ENCODE results near the gene FBXO9. TPM values are rescaled to one million over a fixed set of nuclear protein-coding genes. Genes with fewer than 3 reads are reported as not detected.

FBXO9 gene
- total RNA-seq, 4 donors from 2014 or later = 65.0 to 95.9 (median 82.3) TPM

- H3K27ac ChIP-seq = peak overlapping the region in 3 of 4 donors; percentile 40 to 45 (median 40)
These were observed 23.8 kb upstream of the FBXO9 start for GRCh38 chr6:53041356-53041755.

GRCh38 chr6:53042112-53042511 is 23.1 kb upstream of the FBXO9 start:
- Histone ChIP-seq H3K4me1 (peaks cover 12 to 49% (median 19%) of the 10 kb centered on the region in 3 donors), H3K27ac (peak overlapping the region in 3 of 4 donors; percentile 38 to 45 (median 40)), H3K4me3 (no peak overlapping the region), H3K36me3 (peaks cover 3 to 35% of the 10 kb centered on the region in 2 donors), H3K9me3 (no peaks in the 10 kb centered on the region), H3K27me3 (no peaks in the 10 kb centered on the region)
- TF ChIP-seq CTCF (IDR thresholded peaks at IDR 0.05) (no peak), POLR2AphosphoS5 (IDR thresholded peaks at IDR 0.05) (no peak), EP300 (IDR thresholded peaks at IDR 0.05) (no peak)
- ATAC-seq = no peak
- 17 to 25% methylated on average over 4 of the region's 4 CpGs for WGBS, 2 donors (ENCODE audit: low coverage in 1 of 2)

More at GRCh38 chr6:53041356-53041755, 23.8 kb upstream of the FBXO9 start:
- Histone ChIP-seq H3K9me3 (no peaks in the 10 kb centered on the region), H3K27me3 (no peaks in the 10 kb centered on the region), H3K36me3 (peaks cover 3 to 41% of the 10 kb centered on the region in 2 donors), H3K4me1 (peaks cover 12 to 46% (median 19%) of the 10 kb centered on the region in 3 donors), H3K4me3 (no peak overlapping the region)
- TF ChIP-seq POLR2A (IDR thresholded peaks at IDR 0.05) (no peak), EP300 (IDR thresholded peaks at IDR 0.05) (no peak), POLR2AphosphoS5 (IDR thresholded peaks at IDR 0.05) (no peak), CTCF (IDR thresholded peaks at IDR 0.05) (no peak)
- 58 to 81% methylated on average over 3 to 4 of the region's 4 CpGs for WGBS, 2 donors (ENCODE audit: low coverage in 1 of 2)
- ATAC-seq = no peak

GRCh38 chr6:53043581-53043980 is 21.6 kb upstream of the FBXO9 start:
- peak overlapping the region; percentile 13 to 40 (median 24) for H3K27ac ChIP-seq
- H3K9me3 ChIP-seq = no peaks in the 10 kb centered on the region
- peaks cover 3 to 27% of the 10 kb centered on the region in 2 donors for H3K36me3 ChIP-seq
- H3K4me1 ChIP-seq = peaks cover 12 to 49% (median 19%) of the 10 kb centered on the region in 3 donors
- ATAC-seq = no peak
- H3K27me3 ChIP-seq = no peaks in the 10 kb centered on the region
- no peak for TF ChIP-seq POLR2AphosphoS5 (IDR thresholded peaks at IDR 0.05)
- TF ChIP-seq POLR2A (IDR thresholded peaks at IDR 0.05) = no peak
- TF ChIP-seq CTCF (IDR thresholded peaks at IDR 0.05) = no peak
- TF ChIP-seq EP300 (IDR thresholded peaks at IDR 0.05) = no peak
- H3K4me3 ChIP-seq = no peak overlapping the region

GRCh38 chr6:53044071-53044470 is 21.1 kb upstream of the FBXO9 start:
- no peak for ATAC-seq
- H3K27ac ChIP-seq = peak overlapping the region in 3 of 4 donors; percentile 13 to 40 (median 15)
- H3K4me3 ChIP-seq = no peak overlapping the region
- peaks cover 12 to 49% (median 19%) of the 10 kb centered on the region in 3 donors for H3K4me1 ChIP-seq
- WGBS, 2 donors (ENCODE audit: low coverage in 1 of 2) = 19 to 52% methylated on average over 4 of the region's 4 CpGs
- H3K27me3 ChIP-seq = no peaks in the 10 kb centered on the region
- TF ChIP-seq CTCF (IDR thresholded peaks at IDR 0.05) = no peak
- H3K9me3 ChIP-seq = no peaks in the 10 kb centered on the region
- peaks cover 3 to 22% of the 10 kb centered on the region in 2 donors for H3K36me3 ChIP-seq

GRCh38 chr6:53044572-53044971 is 20.6 kb upstream of the FBXO9 start:
- Histone ChIP-seq H3K9me3 (no peaks in the 10 kb centered on the region), H3K27me3 (no peaks in the 10 kb centered on the region), H3K4me1 (peaks cover 12 to 49% (median 19%) of the 10 kb centered on the region in 3 donors), H3K36me3 (peaks cover 3 to 17% of the 10 kb centered on the region in 2 donors), H3K4me3 (no peak overlapping the region), H3K27ac (no peak overlapping the region)
- TF ChIP-seq EP300 (IDR thresholded peaks at IDR 0.05) (no peak), POLR2A (IDR thresholded peaks at IDR 0.05) (no peak), CTCF (IDR thresholded peaks at IDR 0.05) (no peak), POLR2AphosphoS5 (IDR thresholded peaks at IDR 0.05) (no peak)
- ATAC-seq = no peak
- WGBS, 2 donors (ENCODE audit: low coverage in 1 of 2) = 80 to 88% methylated on average over 2 to 3 of the region's 4 CpGs
